Stimulated activated CD8-positive, alpha-beta memory T cell treated with anti-CD3 and anti-CD28 coated beads, Interleukin-4, amount 100 ng/mL, for 24 hours (primary cell): ENCODE measurements around the gene KIF1A.
"Not testable (repeated sequence)": the region's sequence is repeated elsewhere in the genome, so short reads cannot be mapped to it uniquely, and the experiment has no call there.

Experiments
- DNase-seq: peaks from one replicate; pipeline ENCODE4 v3.0.0-alpha.2; 2020; ENCODE audit warnings: low read depth

The KIF1A gene

DNA sequence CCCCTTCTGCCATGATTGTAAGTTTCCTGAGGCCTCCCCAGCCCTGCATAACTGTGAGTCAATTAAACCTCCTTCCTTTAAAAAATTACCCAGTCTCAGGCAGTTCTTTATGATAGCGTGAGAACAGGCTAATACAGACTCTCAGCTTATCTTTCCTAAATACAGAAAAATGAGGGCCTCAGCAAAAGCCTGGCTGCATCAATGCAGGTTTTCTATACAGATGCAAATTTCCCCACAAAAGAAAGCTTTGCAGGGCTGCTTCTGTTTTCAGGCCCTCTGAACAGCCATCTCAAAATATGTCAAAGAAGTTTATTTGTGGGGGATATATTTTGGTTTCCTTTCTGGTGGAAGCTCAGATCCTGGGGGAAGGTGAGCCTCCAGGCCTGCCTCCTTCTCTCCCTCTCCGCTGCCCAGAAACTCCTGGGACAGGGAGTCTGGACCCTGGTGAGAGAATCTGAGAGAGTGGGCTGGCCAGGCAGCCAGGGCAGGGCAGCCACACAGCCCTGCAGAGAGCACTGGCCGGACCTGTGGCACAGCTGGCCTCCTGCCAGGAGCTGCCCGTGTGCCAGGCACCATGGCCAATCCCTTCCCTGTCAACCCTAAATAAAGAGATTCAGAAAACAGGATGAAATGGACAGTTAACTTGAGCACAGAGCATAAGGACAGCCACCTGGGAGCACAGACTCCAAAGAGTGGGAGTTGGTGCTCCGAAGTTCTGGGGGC, 27.0 kb upstream of the KIF1A start:
- no peak for DNase-seq

DNA sequence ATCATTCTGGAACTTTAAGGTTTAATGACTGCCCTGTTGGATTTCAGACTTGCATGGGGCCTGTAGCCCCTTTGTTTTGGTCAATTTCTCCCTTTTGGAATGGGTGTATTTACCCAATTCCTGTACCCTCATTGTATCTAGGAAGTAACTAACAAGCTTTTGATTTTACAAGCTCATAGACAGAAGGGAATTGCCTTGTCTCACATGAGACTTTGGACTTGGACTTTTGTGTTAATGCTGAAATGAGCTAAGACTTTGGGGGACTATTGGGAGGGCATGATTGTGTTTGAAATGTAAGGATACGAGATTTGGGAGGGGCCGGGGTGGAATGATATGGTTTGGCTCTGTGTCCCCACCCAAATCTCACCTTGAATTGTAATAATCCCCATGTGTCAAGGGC, 26.3 kb upstream of the KIF1A start:
- not testable (repeated sequence) for DNase-seq

DNA sequence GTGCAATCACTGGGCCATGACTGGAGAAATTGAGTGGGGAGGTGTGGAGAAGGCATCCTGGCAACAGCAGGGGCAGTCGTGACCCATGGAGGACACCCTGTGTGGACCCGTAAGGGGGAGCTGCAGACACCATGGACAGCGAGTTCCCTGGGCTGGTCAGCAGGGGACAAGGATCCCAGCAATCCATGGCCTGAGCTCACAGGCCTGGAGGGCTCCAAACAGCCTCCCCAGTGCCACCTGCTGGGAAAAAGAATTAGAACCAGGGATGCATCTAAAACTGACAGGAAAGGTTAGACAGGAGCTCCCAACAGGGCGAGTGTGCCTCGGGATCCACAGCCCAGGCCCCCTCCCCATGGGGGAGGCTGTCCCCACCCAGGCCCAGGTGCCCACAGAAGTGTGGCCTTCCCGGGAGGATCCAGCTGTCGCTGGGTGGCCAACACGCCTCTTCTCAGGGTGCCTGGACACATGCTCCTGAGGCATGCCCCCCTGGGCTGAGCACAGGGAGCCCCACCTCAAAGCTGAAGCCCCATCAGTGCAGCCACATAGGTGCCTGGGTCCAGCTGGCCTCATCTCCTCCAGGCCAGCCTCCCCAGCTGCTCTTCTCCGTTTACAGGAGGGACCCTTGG, 20.5 kb upstream of the KIF1A start:
- DNase-seq, result no peak

DNA sequence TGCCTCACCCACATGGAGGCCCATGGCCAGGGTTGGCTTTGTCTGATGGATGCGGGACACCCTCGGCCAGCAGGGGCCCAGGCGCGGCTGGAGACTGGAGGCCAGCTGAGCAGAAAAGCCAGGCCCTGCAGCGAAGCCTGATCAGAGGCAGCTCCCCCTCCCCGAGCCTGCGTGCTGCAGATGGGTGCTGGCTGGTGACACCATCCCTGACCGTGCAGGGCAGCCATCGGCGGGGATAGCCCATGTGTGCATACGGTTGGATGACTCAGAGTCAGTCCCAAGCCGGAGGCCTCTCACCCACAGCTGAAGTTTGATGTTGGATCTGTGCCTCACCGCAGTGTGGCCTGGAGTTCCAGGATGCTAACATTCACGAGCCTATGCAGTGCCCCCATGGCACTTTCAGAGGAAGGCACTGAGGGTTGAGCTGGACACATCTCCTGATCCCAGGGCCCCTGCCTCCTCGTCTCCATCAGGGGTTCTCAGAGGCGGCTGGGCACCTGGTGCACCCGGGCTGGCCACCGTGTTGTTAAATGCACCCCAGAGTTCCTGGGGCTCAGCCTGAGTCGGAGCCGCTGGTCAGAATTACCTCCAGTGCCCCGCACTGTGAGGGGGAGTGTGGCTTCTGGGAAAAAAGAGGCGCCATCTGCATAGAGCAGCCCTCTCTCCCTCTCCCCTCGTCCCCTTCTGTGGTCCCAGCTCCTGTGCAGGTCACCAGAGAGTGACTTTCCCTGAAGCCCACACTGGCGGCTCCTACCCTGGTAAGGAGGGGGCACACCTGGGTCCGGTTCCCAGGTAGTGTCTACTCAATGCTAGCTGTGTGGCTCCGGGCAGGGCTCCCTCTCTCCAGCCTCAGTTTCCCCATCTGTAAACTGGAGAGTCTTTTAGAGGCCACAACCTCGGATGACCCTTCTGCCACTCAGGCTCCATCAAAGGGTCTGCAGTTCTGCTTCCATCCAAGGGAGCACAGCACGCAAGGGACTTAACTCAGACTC, 19.4 kb upstream of the KIF1A start:
- no peak for DNase-seq

DNA sequence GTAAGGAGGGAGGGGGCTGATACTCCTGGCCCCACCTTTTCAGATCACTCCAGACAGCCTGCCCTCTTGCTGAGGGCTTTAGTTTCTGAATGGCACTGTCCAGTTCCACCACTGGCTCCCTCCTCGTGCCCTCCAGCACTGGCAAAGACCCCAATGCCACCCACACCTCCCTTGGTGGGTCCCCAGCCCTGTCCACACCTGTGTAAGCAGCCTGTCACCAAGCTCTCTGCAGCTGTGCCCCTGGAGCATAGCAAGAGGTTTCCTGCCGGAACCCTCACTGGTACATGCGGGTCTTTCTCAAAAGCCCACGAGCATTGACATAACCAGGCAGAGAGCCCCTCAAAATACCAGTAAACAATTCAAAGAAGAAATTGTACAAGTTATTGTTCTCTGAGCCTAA, 17.6 kb upstream of the KIF1A start:
- DNase-seq, result no peak

DNA sequence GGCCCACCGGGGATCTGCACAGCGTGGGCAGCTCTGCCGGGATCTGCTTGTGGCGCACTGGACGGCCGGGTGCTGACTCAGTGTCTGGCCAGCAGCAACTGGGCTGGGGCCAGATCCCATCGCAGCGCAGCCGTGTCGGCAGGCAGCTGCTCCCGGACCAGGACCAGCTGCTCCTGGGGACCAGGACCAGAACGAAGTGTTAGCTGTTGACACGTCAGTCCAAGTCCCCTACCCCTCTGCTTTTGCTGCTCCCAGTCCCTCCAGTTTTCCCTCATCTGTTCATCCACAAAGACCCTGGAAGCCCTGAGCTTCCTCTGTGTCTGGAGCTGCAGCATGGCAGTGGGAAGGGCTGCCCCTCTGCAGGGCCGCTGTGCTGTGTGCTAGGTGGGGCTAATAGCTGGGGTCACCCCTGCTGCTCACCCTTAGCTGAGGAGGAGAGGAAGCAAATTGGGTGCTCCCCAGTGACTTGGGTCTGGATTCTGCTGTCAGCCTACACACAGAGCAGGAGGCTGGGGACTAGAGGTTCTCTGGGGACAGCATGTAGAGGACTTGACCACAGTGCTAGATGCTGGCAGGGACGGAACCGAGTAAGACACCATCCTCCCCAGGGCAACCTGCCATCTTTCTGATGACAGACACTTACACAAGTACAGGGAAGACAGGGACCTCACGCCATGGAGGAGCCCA, 16.9 kb upstream of the KIF1A start:
- no peak for DNase-seq

DNA sequence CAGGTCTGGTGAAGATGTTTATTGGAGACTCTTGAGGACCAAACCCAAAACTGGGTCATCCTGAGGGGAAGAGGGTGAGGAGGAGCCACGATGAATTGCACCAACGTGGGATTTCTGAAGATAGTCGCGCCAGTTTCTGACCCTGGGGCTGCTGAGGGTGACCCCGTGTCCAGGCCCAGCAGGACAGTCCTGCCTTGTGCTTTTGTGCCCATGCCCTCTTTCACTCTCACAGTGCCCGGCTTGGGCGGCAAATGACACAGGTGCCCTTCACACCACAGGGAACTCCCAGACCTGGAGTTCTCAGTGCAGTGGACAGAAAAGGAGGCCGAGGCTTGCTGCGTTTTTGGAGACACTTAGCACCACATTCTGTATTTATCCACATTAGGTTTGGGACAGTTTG, 15.5 kb upstream of the KIF1A start:
- DNase-seq, result no peak

DNA sequence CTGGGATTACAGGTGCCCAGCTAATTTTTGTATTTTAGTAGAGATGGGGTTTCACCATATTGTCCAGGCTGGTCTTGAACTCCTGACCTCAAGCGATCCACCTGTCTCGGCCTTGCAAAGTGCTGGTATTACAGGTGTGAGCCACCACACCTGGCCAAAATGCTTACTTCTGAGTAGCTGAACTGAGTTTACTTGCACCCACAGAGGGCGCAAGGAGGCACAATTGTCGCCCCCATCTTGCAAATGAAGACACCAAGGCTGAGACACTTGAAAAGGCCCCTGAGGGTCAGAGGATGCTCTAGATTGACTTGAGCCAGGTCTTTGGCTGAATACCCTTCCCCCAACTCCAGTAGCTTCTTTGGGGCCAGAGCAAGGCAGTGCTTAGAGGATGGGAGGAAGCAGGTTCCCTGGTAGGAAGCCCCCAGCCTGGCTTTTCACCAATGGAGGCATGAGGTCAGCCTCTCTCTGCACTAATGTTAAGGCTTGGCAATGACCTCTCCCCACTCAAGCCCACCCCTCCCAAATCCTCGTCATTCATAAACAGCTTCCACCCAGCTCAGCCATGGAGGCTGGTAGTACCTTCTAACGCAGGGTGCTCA, 14.5 kb upstream of the KIF1A start:
- no peak for DNase-seq

DNA sequence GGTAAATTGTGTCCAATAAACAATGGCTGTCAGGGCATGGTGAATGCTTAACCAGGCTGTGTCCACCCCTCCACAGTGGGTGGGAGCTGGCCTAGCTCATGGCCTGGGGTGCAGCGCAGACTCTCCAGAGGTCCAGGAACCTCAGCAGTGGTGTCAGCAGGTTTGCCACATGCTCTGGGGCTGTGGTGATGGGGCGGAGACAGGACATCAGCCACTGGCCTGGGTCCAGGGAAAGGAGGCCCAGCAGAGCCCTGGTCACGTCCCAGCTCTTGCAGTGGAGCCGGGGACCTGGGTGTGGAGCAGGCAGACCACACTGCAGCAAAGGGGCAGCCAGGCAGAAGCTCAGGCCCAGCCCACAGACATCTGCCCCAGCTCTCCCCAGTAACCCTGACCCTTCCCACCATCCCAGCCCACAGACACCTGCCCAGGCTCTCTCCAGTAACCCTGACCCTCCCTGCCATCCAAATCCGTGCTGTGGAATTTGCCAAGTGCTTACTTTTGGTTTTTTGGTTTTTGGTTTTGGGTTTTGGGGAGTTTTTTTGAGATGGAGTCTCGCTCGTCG, 13.8 kb upstream of the KIF1A start:
- DNase-seq, result no peak

DNA sequence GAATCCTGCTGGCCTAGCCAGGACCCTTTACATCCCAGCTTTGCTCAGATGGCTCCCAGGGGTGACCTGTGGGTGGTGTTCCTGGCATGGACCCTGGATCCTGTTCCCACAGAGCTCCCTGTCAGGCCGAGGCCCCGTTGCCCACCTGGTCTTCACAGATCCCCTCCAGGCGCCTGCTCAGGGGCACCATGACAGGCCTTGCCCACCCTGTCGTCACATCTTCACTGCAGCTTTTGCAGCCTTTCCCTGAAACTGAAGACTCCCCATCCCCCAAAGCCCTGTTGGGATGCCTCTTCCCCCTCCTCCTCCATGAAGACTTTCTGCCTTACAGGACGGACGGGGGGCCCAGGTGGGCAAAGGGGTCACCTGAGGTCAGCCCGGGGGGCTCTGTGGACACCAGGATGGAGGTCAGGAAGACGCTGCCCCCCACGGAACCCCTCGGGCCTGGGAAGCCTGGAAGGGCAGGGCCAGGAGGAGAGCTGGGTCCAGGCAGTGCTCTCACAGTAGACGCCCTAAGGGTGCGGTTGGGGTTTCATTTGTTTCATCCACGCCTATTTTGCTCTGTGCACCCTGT, 13.0 kb upstream of the KIF1A start:
- DNase-seq, result no peak

DNA sequence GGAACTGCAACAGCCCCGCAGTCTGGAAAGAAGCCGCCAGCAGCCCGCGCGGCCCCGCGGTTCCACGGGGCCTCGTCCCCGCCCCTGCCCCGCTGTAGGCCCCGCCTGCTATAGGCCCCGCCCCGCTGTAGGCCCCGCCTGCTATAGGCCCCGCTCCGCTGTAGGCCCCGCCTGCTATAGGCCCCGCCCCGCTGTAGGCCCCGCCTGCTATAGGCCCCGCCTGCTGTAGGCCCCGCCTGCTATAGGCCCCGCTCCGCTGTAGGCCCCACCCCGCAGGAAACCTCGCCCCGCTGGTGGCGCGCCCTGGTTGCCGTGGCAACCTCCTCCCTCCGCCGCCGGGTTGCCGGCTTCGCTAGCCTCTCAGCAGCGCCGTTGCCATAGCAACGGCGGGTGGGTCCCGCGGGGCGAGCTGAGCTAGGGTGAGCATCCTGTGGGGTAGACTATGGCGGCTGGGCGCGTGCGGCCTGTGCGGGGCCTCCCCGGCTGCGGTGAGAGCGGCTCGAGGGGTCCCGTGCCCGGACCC, 12.2 kb upstream of the KIF1A start:
- peak; percentile 93 for DNase-seq

DNA sequence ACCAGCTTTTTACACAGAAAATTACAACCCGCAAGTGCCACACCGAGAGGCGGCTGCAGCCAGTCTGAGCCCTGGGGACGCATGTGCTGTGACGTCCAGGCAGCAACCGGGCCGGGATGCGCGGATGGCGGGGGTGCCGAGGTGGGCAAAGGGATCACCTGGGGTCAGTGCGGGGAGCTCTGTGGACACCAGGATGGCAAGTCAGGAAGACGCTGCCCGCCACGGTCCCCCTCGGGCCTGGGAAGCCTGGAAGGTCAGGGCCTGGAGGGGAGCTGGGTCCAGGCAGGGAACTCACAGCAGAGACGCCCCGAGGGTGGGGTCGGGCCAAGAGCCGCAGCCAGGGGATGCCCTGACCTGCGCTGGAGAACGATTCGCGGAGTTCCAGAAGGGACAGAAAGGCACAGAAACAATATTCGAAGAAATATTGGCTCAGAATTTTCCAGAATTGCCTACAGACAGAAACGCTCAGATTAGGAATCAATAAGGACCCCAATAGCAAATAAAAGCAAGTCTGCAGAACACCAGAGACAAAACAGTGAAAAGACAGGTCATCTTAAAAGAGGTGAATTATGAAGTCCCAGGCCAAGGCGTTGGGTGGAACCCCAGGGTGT, 11.7 kb upstream of the KIF1A start:
- DNase-seq, result no peak

DNA sequence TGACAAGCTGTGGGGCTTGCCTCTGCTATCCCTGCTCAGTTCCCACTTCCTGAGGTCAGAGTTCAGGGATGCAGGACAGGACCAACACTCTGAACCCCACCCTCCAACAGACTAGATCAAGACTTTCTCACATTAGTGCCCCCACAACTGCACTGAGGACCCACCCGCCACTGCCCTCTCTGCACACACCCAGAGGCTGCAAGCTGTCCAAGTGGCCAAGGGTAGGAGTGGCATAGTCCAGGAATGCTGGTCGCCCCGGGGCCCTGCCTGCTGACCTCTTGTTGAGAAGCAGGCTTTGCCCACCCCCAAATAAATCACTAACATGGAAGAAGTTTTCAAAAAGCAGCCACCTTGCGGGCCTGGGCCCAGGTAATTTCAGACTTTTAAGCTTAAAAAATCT, 5.5 kb upstream of the KIF1A start:
- DNase-seq, result no peak

DNA sequence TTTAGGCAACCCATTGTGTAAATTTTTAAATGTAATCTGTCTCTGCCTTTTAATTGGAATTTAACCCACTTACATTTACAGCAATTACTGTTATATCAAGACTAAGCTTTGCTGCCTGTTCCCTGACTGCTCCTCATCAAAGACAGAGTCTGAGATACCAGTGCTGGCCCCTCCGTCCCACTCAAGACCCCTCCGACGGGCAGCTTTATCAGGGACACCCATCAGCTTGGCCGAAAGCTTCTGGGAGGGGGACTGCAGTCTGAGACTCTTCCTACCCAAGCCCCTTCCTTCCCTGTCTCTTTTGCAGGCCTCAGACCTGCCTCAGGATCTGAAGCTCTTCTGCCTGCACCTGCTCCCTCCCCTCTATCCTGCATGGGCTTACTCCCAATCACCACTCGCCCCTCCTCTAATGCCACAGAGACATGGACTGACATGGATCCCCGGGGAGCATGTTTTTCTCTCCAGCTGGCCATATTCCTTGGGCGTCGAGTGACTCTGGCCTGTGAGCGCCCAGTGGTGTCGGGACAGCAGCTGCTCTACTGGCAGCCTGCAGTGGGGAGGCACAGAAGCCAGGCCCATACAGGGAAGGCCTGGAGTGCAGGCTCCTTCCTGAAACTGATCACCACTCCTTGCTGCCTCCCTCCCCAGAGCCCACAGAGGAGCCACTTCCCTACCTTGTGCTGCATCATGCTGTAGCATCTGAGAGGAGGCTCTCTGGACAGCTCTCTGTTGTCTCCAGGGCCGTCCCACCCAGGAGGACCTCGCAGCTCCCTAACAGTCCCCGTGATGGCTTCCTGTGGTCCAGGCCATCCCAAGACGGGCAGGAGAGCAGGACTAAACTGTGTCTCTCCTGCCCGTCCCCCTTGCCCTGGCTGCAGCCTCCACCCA, 3.7 kb upstream of the KIF1A start:
- no peak for DNase-seq

DNA sequence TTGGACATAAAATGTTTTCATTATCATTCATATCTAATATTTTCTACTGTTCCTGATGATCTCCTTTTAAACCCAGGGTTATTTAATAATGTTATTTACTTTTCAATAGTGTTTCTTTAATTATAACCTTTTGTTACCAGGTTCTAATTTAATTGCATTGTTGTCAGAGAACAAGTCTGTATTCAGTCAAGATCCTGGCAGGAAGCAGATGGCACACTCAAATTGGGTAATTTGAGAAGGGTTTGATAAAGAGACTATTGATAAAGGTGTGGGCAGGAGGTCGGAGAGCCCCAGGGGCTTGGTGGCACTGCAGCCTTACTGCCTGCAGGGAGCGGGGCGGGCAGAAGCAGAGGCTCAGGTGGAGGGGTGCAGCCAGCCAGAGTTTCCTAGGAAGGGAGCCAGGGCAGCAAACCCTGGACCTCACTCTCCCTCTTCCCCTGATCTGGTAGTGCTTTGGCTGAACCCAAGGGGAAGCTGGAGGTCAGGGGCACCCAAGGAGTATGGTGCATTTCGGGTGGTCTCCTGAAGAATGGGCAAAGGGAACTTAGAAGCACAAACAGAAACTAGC, 2.3 kb upstream of the KIF1A start:
- no peak for DNase-seq

DNA sequence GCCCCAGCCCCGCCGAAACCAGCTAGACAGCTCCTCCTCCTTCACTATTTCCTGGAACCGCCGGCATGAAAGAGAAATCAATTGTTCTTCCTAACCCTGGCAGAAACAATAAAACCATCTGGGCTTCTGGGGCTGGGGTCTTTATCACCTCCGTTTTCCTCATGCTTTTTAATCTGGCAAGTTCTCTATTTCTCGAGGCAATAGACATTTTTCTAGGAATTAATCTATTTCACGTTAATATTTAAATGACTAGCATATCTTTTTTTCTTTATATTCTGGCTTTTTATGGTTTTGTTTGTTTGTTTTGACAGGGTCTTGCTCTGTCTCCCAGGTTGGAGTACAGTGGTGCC, 1.4 kb upstream of the KIF1A start:
- no peak for DNase-seq

DNA sequence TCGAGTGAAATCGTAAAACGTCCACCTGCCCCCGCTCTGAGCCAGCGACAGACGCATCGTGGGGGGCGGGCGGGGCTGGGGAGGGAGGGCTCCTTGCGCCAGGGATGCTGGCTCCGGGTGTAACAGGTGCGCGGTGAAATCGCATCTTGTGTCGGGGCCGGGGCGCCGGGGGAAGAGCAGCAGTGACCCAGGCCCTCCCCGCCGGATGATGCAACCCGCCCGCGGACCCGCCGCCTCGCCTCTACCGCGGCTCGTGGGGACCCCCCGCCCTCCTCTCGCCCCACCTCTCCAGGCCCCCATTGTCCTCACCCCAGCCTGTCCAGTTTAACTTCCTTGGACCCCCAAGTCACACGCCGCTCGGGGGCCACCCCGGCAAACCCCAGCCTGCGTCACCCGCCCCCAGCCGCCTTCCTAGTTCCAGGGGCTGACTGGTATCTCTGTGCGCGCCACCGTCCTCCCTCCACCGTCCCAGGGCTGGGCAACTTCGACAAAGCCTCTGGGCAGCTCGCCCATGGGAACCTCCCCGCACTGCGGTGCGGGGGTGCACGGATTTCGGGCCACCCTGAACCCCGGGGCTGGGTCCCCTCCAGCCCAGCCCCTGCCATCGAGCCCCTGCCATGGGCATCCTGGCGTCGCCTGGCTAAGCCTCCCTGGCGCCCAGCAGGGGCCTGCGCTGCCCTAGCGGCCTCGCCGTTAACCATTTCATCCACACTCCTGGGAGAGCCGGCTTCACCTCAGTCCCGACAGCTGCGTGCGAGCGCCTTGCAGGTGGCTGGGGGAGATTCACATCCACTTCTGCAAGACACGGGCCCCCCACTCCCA, 799 bp upstream of the KIF1A start:
- DNase-seq, result no peak

DNA sequence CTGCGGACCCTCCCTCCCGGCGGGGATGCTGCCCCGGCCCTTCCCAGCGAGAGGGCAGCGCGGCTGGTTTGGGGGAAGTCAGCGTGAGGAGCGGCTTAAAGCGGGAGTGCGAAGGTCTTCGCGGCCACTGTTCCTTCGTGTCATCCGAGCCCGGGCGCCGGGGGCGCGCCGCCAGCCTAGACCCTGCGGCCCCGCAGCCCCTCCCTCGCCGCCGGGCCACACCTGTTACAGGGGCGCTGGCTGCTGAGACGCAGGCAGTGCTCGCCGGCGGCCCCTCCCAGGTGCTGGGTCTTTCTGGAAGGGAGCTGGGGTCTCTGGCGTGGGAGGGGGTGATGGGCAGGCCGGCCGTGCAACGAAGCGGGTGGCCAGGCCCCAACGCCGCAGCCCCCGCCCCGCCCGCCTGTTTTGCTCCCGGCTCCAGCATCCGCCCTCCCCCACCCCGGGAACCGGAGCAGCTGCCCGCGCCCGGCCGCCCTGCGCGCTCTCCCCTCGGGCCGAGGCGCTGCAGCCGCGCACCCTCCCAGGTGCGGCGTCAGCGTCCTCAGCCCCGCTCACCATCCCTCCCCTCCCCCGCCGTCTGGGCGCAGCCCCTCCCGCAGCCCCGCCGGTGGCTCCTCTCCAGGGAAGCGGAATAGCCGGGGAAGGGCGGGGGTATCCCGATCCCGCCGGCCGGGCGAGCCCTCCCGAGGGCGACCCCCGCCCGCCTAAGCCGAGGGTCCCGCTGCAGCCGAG, 727 bp downstream of the KIF1A start:
- DNase-seq, result no peak
